OCI-LY3 (cell line): ENCODE measurements around the gene FREM2.

ENCODE experiments used
- CTCF ChIP-seq: fragments of 200-600, 300-600 bp; sonication (generic); IDR thresholded peaks from 2 replicates; pipeline ENCODE4 v1.5.1; 2014; ENCODE audit warnings: antibody characterized with exemption, low read length, low read depth
- EZH2phosphoT487 ChIP-seq: fragments of 200-600 bp; shearing (Covaris generic); IDR thresholded peaks from 2 replicates; pipeline ENCODE4 v1.6.1; 2018; ENCODE audit warnings: antibody characterized with exemption, mixed run types, low read depth

- TF ChIP-seq CTCF (no peak), EZH2phosphoT487 (no peak)
Measured at GRCh38 chr13:38821770-38822551, 135.1 kb downstream of the FREM2 start.
